Aorta (tissue), 5 donors: ENCODE measurements around the gene TXNL4A. TPM values are rescaled to one million over a fixed set of nuclear protein-coding genes. Genes with fewer than 3 reads are reported as not detected.
"Not testable (repeated sequence)": the region's sequence is repeated elsewhere in the genome, so short reads cannot be mapped to it uniquely, and the experiment has no call there.

ENCODE experiments used
- ATAC-seq: fragments of 200-7000 bp; cut with Tn5 transposase; one replicate; pipeline ENCODE4 v1.9.1; 2022; ENCODE audit warnings: moderate library complexity; ENCODE audit not compliant: low FRiP score
- DNase-seq, 2 donors: peaks; one replicate each; pipeline ENCODE4 v3.0.0-alpha.2; 2020
- H3K27ac ChIP-seq, 2 donors: one replicate each; pipeline ENCODE4 v1.5.1; 2013; ENCODE audit warnings: low read length in 2 of 2, mild to moderate bottlenecking in 2 of 2, moderate library complexity in 2 of 2, control low read depth in 1 of 2, inconsistent platforms in 1 of 2, low read depth in 1 of 2
- H3K27me3 ChIP-seq, 2 donors: one replicate each; pipeline ENCODE4 v1.6.1; 2013; ENCODE audit warnings: control low read depth in 1 of 2, low read length in 1 of 2, mild to moderate bottlenecking in 1 of 2, moderate library complexity in 1 of 2; ENCODE audit not compliant: insufficient read depth in 2 of 2, control insufficient read depth in 1 of 2
- H3K36me3 ChIP-seq, 2 donors: one replicate each; pipeline ENCODE4 v1.6.1; 2013; ENCODE audit warnings: control low read depth in 1 of 2, low read length in 1 of 2, mild to moderate bottlenecking in 1 of 2; ENCODE audit not compliant: insufficient read depth in 2 of 2, control insufficient read depth in 1 of 2
- H3K4me1 ChIP-seq, 2 donors: one replicate each; pipeline ENCODE4 v1.6.1; 2013; ENCODE audit warnings: low read length in 2 of 2, control low read depth in 1 of 2, mild to moderate bottlenecking in 1 of 2, moderate library complexity in 1 of 2; ENCODE audit not compliant: insufficient read depth in 2 of 2, control insufficient read depth in 1 of 2
- H3K4me3 ChIP-seq, 2 donors: one replicate each; pipeline ENCODE4 v1.5.1; 2013; ENCODE audit warnings: low read length in 2 of 2, control low read depth in 1 of 2, mild to moderate bottlenecking in 1 of 2
- H3K9me3 ChIP-seq: one replicate; pipeline ENCODE4 v1.6.1; 2013; ENCODE audit warnings: mild to moderate bottlenecking, low read length; ENCODE audit not compliant: control insufficient read depth
- WGBS, 2 donors: extraction: QIAGEN DNeasy Blood & Tissue Kit; methylation state at CpG; one replicate each; pipeline ENCODE4 v1.1.7; 2013; 5-methylcytosine and 5-hydroxymethylcytosine counted together
- intact Hi-C, 2 donors: fragments of 100-400 bp; cut with DNase I; formaldehyde crosslinking; loops; one replicate each; pipeline versions ENCODE4 v1.14.2 to v1.15.0; 2022
- polyA plus RNA-seq, 2 donors: library from polyadenylated mRNA; stranded (reverse); fragments of 200-250 nt; gene quantifications; one replicate each; pipeline ENCODE4 v1.2.3, GENCODE V29; 2013
- total RNA-seq, 2 donors: library from RNA; stranded (reverse); fragmentation: NEBNext Ultra II Directional; extraction: Animal tissue kit (Norgen Biotek cat#: 25700); gene quantifications; one replicate each; pipeline ENCODE4 v1.2.1, GENCODE V29; 2021
- donor health status: healthy with polysubstance abuse.
- donor health status: Bipolar disorder and iron deficiency.
- donor health status: DM: no; HTN: no; CAD: no.
- donor health status: DM: no; HTN: no; CAD: no.
- donor health status: DM: yes; HTN: yes; CAD: no.

Gene TXNL4A
- total and polyA plus RNA-seq, 4 donors, result 69.5 to 109 (median 71.9) TPM

DNA sequence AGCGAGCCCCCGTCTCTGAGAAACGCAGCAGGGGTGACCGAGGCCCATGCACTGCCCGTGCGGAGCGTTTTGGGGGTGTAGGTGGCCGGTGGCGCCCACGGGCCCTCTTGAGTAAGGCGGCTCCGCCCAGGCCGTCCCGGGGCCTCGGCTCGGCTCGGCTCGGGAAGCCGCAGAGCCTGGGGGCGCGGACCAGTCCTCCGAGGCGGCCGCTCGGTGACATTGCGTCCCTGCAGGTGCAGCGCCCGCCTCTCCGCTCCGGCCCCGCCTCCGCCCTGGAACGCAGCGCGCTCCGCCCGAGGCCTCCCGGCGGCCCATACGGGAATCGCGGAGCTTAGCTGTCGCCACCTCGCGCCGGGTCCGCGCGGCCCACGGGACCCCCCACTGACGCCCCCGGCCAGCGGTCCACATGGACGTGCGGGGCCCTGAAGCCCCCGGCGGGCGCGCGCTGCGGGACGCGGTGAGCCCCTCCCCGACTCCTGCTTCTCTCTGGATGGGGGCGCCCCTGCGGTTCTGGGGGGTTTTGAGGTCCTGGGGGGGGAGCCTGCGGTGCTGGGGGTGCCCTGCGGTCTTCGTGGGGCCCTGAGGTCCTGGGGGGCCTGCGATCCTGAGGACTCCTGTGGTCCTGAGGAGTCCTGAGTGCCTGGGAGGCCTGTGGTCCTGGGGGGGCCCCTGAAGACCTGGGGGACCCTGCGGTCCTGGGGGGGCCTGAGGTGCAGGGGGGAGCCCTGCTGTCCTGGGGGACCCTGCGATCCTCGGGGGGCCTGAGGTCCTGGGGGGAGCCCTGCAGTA, 23.8 kb downstream of the TXNL4A start, which contains the start of gene HSBP1L1:
Gene HSBP1L1 (plus strand): TSS at position 314 of the 789 bp plus-strand sequence. CDS start 93 bp downstream, at position 407.
- H3K4me3 ChIP-seq, result peak within 1 kb of the TSS; percentile 49 to 56
- H3K27ac ChIP-seq, result peak within 1 kb of the TSS in 1 of 2 donors; percentile 16
- no peaks in the 10 kb centered on the region for H3K27me3 ChIP-seq
- no peaks in the 10 kb centered on the region for H3K36me3 ChIP-seq
- 4% methylated on average over 66 to 73 of the region's 73 CpGs for WGBS, 2 donors
- ATAC-seq (peak; percentile 77), DNase-seq (peak; percentile 77 to 87)
- H3K9me3 ChIP-seq, result no peaks in the 10 kb centered on the region
- H3K4me1 ChIP-seq, result no peaks in the 10 kb centered on the region
- intact Hi-C loops, result no loop called here

DNA sequence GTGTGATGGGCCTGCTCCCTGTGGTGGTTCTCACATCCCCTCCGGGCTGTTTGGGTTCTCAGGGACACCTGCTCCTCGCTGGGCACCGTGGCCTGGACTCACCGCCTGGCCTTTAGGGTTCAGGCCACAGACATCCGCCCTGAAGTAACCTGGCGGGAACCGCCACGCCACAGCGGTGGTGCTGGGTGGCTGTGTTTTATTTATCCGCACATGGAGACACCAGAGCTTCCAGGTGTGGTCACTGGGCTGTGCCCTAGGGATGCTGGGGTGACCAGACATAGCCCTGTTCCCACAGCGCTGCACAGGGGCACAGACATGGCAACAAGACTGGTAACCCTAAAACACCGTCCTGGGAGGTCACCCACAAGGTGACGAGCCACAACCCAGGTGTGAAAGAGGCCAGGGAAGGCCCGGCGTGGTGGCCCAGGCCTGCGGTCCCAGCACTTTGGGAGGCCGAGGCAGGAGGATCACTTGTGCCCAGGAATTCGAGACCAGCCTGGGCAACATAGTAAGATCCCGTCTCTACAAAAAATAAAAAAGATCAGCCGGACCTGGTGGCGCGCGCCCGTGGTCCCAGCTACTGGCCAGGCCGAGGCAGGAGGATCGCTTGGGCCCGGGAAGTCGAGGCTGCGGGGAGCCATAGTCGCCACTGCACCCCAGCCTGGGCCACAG, 24.6 kb downstream of the TXNL4A start:
- Histone ChIP-seq H3K36me3 (no peaks in the 10 kb centered on the region), H3K9me3 (no peaks in the 10 kb centered on the region), H3K4me3 (no peak overlapping the region), H3K27ac (no peak overlapping the region), H3K27me3 (no peaks in the 10 kb centered on the region), H3K4me1 (no peaks in the 10 kb centered on the region)
- WGBS, 2 donors, result 86 to 89% methylated on average over 30 of the region's 30 CpGs
- intact Hi-C loops, result no loop called here
- DNase-seq (no peak), ATAC-seq (no peak)

DNA sequence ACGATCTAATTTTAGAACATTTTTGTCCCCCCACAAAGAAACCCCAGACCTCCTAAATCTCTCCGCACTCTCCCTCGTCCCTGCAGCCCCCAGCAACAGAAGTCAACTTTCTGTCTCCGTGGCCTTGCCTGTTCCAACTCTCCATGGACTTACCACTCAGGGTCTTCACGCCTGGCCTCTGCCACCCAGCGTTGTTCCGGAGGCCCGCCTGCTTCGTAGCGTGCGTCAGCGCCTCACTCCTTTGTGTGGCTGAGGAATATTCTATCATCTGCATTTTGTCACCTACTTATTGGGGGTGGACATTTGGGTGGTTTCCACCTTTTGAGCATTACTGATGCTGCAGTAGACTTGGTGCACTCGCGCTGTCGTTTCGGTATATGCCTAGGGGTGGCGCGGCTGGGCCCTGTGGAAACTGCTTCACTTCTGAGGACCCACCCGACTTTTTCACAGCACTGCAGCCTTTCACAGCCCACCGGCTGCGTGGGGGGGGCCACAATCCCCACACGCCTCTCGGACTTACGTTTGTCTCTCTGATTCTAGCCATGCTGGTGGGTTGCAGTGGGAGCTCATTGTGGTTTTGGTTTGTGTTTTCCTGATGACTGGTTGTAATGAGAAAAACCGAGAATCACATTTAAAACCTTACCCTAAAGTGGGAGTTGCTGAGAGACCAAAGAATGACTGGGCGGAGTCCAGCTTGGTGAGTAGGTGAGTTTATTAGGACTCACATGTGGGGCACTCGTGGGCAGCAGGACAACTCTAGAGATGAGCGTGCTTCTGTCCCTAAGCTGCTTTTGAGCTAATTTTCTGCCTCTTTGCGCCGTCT, 25.3 kb downstream of the TXNL4A start:
- Histone ChIP-seq H3K27ac (no peak overlapping the region), H3K27me3 (no peaks in the 10 kb centered on the region), H3K9me3 (no peaks in the 10 kb centered on the region), H3K36me3 (no peaks in the 10 kb centered on the region), H3K4me3 (no peak overlapping the region), H3K4me1 (no peaks in the 10 kb centered on the region)
- 91% methylated on average over 30 of the region's 30 CpGs for WGBS, 2 donors
- ATAC-seq (no peak), DNase-seq (no peak)
- intact Hi-C loops, result no loop called here

DNA sequence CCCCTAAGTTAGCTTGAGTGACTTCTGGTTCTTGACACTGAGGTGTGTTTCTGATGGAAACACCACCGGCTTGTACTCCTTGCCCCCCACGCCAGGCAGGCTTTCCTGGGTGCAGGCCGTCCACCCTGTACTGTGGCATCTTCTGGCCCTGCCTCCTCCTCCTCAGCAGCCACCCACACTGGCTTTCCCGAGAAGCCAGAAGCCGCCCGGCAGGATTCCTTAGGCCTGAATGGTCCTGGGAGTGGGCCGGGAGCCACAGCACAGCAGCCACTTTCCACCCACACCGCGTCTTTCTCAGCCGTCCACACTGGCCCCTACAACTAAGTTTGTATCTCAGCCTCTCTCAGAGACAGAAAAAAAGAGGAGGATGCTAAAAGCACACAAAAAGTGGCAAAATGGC, 26.1 kb downstream of the TXNL4A start:
- intact Hi-C loops, result no loop called here
- no peak overlapping the region for H3K4me3 ChIP-seq
- no peaks in the 10 kb centered on the region for H3K9me3 ChIP-seq
- ATAC-seq, result no peak
- no peak overlapping the region for H3K27ac ChIP-seq
- no peaks in the 10 kb centered on the region for H3K36me3 ChIP-seq
- no peaks in the 10 kb centered on the region for H3K4me1 ChIP-seq
- 48 to 49% methylated on average over 10 of the region's 10 CpGs for WGBS, 2 donors
- no peaks in the 10 kb centered on the region for H3K27me3 ChIP-seq
- no peak for DNase-seq

DNA sequence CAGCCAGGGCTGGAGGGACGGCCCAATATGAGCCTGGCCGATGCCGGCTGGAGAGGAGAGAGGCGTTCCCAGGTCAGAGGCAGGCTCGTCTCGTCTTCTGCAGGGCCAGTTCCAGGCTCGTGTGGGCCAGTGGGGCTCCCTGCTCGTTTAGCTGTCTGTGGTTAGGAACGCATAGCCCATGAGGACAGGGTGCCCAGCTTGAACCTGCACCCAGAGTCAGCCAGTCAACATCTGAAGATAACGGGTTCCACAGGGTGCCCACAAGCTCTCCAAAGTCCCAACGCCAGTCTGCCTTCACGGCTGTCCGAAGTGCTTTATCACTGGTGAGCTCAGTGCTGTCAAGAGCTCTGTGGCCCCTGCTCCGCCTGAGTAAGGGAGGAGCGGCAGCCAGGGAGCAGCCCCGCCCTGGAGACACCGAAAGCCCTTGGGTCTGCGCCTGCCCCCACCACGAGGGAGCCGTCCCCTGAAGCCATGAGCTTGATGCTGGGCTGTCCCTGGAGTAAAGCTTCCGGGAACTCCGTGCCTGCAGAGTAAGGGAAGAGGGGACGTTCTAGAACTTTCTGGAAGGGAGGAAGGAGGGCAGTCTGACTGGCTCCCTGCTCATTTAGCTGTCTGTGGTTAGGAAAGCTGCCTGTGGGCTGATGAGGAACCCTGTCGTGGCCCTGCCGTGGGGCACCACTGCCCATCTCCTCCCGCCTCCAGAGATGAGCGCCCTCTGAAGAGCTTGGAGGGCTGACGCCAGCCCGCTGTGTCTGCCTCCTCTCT, 26.7 kb downstream of the TXNL4A start:
- 70 to 73% methylated on average over 29 of the region's 29 CpGs for whole genome bisulfite sequencing, 2 donors
- intact Hi-C loops, result no loop called here
- ATAC-seq (peak; percentile 27), DNase-seq (no peak)
- Histone ChIP-seq H3K27me3 (no peaks in the 10 kb centered on the region), H3K27ac (no peak overlapping the region), H3K9me3 (no peaks in the 10 kb centered on the region), H3K36me3 (no peaks in the 10 kb centered on the region), H3K4me3 (no peak overlapping the region), H3K4me1 (no peaks in the 10 kb centered on the region)

DNA sequence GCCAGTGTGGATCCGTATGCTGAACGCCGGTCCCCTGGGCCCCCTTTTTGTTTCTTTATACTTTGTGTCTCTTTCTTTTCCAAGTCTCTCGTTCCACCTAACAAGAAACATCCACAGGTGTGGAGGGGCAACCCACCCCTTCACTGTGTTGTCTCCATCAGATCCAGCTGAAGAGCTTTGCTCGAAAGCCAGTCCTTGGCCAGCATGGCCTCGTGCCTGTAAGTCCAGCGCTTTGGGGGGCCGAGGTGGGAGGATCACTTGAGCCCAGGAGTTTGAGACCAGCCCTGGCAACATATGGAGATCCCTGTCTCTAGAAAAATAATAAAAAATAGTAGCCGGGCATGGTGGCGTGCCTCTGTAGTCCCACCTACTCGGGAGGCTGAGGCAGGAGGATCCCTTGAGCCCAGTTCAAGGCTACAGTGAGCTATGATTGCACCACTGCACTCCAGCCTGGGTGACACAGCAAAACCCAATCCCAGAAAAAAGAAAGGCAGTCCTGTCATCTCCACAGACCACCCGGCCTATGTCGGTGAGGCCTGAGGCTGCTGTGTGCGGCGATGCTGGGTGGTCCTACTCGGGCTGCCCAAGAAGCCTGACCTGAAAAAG, 27.3 kb downstream of the TXNL4A start:
- H3K4me1 ChIP-seq, result no peaks in the 10 kb centered on the region
- no peak for DNase-seq

DNA sequence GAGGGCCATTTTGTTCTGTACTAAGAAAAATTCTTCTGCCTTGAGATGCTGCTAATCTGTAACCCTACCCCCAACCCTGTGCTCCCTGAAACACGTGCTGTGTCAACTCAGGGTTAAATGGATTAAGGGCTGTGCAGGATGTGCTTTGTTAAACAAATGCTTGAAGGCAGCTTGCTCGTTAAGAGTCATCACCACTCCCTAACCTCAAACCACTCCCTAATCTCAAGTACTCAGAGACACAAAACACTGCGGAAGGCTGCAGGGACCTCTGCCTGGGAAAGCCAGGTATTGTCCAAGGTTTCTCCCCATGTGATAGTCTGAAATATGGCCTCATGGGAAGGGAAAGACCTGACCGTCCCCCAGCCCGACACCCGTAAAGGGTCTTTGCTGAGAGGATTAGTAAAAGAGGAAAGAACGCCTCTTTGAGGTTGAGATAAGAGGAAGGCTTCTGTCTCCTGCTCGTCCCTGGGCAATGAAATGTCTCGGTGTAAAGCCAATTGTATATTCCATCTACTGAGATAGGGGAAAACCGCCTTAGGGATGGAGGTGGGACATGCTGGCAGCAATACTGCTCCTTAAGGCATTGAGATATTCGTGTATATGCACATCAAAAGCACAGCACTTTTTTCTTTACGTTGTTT, 28.1 kb downstream of the TXNL4A start:
- WGBS, 2 donors, result 49 to 50% methylated on average over 12 of the region's 12 CpGs
- H3K27ac ChIP-seq, DNase-seq, H3K9me3 ChIP-seq, H3K4me3 ChIP-seq, H3K36me3 ChIP-seq, H3K4me1 ChIP-seq, H3K27me3 ChIP-seq, intact Hi-C loops, ATAC-seq: not testable (repeated sequence)

More for the DNA sequence above, 27.3 kb downstream of the TXNL4A start:
- ATAC-seq, result no peak
- intact Hi-C loops, result no loop called here
- H3K9me3 ChIP-seq, result no peaks in the 10 kb centered on the region
- WGBS, 2 donors, result 87 to 89% methylated on average over 16 of the region's 16 CpGs
- no peaks in the 10 kb centered on the region for H3K27me3 ChIP-seq
- H3K36me3 ChIP-seq, result no peaks in the 10 kb centered on the region
- no peak overlapping the region for H3K27ac ChIP-seq
- H3K4me3 ChIP-seq, result no peak overlapping the region
